GM12878 (cell line): ENCODE data around the gene TSHR. TPM values are rescaled to one million over a fixed set of nuclear protein-coding genes. Genes with fewer than 3 reads are reported as not detected.

ENCODE experiments used
- CBFB ChIP-seq: IDR thresholded peaks from 2 replicates; pipeline ENCODE4 v1.6.1; 2016; ENCODE audit warnings: antibody characterized with exemption, low read depth
- YY1 ChIP-seq: IDR thresholded peaks from 2 replicates; pipeline ENCODE4 v1.6.1; 2011; ENCODE audit warnings: low read depth, mild to moderate bottlenecking, low read length
- ZNF592 ChIP-seq: fragments of 450-650 bp; IDR thresholded peaks from 2 replicates; pipeline ENCODE4 v1.6.1; 2017; ENCODE audit warnings: mild to moderate bottlenecking, moderate library complexity
- polyA plus RNA-seq, 11 experiments: library from polyadenylated mRNA; depleted of rRNA in 4 of 11; unstranded in 6 of 11; stranded (reverse) in 5 of 11; fragments of >200 nt; fragmentation: Nextera tagmentation in 4 of 11; fragmentation: Illumina TruSeq in 1 of 11; extraction: Ambion mirVana in 4 of 11; extraction: Trizol in 1 of 11; gene quantifications; 1 replicate in 1 of 11; 2 replicates in 10 of 11; pipeline versions ENCODE4 v1.2.1 to v1.2.3, GENCODE V29; 2011 to 2016; ENCODE audit warnings: inconsistent platforms in 2 of 11, missing spikeins in 2 of 11, low read depth in 1 of 11
- total RNA-seq, 4 experiments: library from RNA; depleted of rRNA in 3 of 4; stranded (reverse); fragments of >200 nt in 3 of 4; fragmentation: Illumina TruSeq in 1 of 4; extraction: Trizol in 1 of 4; gene quantifications; 2 replicates each; pipeline versions ENCODE4 v1.2.1 to v1.2.3, GENCODE V29; 2013 to 2021
- TF ChIP-seq, protein P1 (sequence below): fragments of 450-650 bp; IDR thresholded peaks from 2 replicates; pipeline ENCODE4 v1.6.1; 2017; ENCODE audit warnings: borderline replicate concordance
- TF ChIP-seq, protein P2 (sequence below): IDR thresholded peaks from 2 replicates; pipeline ENCODE4 v1.6.1; 2011; ENCODE audit warnings: borderline replicate concordance, low read depth, mild to moderate bottlenecking, moderate library complexity, mixed read lengths, low read length; ENCODE audit not compliant: insufficient read depth; ENCODE audit errors: extremely low read length

The TSHR gene
- total and polyA plus RNA-seq, 10 of the 15 experiments (the other 5 are each of a cell fraction or from before 2014, with no cell fraction given) = 0.06 to 0.31 TPM; not detected in 8

GRCh38 chr14:80924365-80925103 lies 30.9 kb upstream of the TSHR start (continued):
- TF ChIP-seq, protein P1, sequence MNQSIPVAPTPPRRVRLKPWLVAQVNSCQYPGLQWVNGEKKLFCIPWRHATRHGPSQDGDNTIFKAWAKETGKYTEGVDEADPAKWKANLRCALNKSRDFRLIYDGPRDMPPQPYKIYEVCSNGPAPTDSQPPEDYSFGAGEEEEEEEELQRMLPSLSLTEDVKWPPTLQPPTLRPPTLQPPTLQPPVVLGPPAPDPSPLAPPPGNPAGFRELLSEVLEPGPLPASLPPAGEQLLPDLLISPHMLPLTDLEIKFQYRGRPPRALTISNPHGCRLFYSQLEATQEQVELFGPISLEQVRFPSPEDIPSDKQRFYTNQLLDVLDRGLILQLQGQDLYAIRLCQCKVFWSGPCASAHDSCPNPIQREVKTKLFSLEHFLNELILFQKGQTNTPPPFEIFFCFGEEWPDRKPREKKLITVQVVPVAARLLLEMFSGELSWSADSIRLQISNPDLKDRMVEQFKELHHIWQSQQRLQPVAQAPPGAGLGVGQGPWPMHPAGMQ = no peak
- TF ChIP-seq, protein P2, sequence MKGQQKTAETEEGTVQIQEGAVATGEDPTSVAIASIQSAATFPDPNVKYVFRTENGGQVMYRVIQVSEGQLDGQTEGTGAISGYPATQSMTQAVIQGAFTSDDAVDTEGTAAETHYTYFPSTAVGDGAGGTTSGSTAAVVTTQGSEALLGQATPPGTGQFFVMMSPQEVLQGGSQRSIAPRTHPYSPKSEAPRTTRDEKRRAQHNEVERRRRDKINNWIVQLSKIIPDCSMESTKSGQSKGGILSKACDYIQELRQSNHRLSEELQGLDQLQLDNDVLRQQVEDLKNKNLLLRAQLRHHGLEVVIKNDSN = no peak
- no peak for TF ChIP-seq CBFB
- TF ChIP-seq ZNF592 = no peak
- no peak for TF ChIP-seq YY1
- TF ChIP-seq, all 136 proteins: peak for 0
